GM12865 (cell line): ENCODE results near the gene DIS3L2.
"Not testable (repeated sequence)": the region's sequence is repeated elsewhere in the genome, so short reads cannot be mapped to it uniquely, and the experiment has no call there.

Experiments used
- DNase-seq: peaks from one replicate; pipeline ENCODE4 v3.0.0; 2010; ENCODE audit warnings: low read depth
- H3K4me3 ChIP-seq: 2 replicates; pipeline ENCODE4 v1.5.1; 2011; ENCODE audit warnings: mild to moderate bottlenecking, low read depth, low read length, control low read depth
- CTCF ChIP-seq: IDR thresholded peaks from 2 replicates; pipeline ENCODE4 v1.5.1; 2011; ENCODE audit warnings: low read length, control low read depth, low read depth, inconsistent platforms; ENCODE audit not compliant: insufficient read depth; ENCODE audit errors: missing control alignments

Gene DIS3L2

GRCh38 chr2:232335206-232335858 is 373.8 kb downstream of the DIS3L2 start:
- H3K4me3 ChIP-seq, DNase-seq: not testable (repeated sequence)
- peak; percentile 40 for TF ChIP-seq CTCF

- no peak for DNase-seq
- no peak for TF ChIP-seq CTCF
- H3K4me3 ChIP-seq = no peak overlapping the region
Observed at GRCh38 chr2:232335859-232336215, 374.3 kb downstream of the DIS3L2 start.

GRCh38 chr2:232336241-232336736 is 374.8 kb downstream of the DIS3L2 start:
- no peak for DNase-seq
- no peak for TF ChIP-seq CTCF
- H3K4me3 ChIP-seq = no peak overlapping the region

GRCh38 chr2:232336981-232337720 is 375.6 kb downstream of the DIS3L2 start:
- no peak overlapping the region for H3K4me3 ChIP-seq
- no peak for DNase-seq
- no peak for TF ChIP-seq CTCF

GRCh38 chr2:232338094-232338758 is 376.7 kb downstream of the DIS3L2 start:
- not testable (repeated sequence) for H3K4me3 ChIP-seq, DNase-seq

GRCh38 chr2:232338759-232339106 is 377.2 kb downstream of the DIS3L2 start:
- no peak overlapping the region for H3K4me3 ChIP-seq
- no peak for TF ChIP-seq CTCF

More at GRCh38 chr2:232338759-232339106, 377.2 kb downstream of the DIS3L2 start:
- DNase-seq = no peak
